HepG2 (cell line): Measurements from ENCODE around the gene CDK9. TPM values are rescaled to one million over a fixed set of nuclear protein-coding genes. Genes with fewer than 3 reads are reported as not detected.
A peak's percentile ranks its signal among the peaks of the same experiment; 100 is the strongest.

Source experiments
- EZH2 ChIP-seq: conservative IDR thresholded peaks from 2 replicates; pipeline ENCODE4 v1.6.1; 2012; ENCODE audit warnings: mild to moderate bottlenecking, low read depth, low read length, moderate library complexity
- GTF3A ChIP-seq: sonication (generic); formaldehyde crosslinking; conservative IDR thresholded peaks from 2 replicates; pipeline ENCODE4 v1.4.0; 2020; ENCODE audit warnings: mild to moderate bottlenecking, missing genetic modification reagents
- HOXA5 ChIP-seq: sonication (generic); formaldehyde crosslinking; IDR thresholded peaks from 2 replicates; pipeline ENCODE4 v1.4.0; 2020; ENCODE audit warnings: missing genetic modification reagents
- KAT2B ChIP-seq: fragments of 150-350 bp; IDR thresholded peaks from 2 replicates; pipeline ENCODE4 v1.6.1; 2014; ENCODE audit warnings: low read depth, low read length, borderline replicate concordance
- NAIF1 ChIP-seq: sonication (generic); formaldehyde crosslinking; IDR thresholded peaks from 2 replicates; pipeline ENCODE4 v1.5.0; 2020; ENCODE audit warnings: mild to moderate bottlenecking, missing genetic modification reagents, borderline replicate concordance
- PAF1 ChIP-seq: IDR thresholded peaks from 2 replicates; pipeline ENCODE4 v1.6.1; 2016; ENCODE audit warnings: missing genetic modification reagents, missing compliant biosample characterization
- RBFOX2 ChIP-seq: fragments of 200-400 bp; formaldehyde crosslinking; IDR thresholded peaks from 2 replicates; pipeline ENCODE4 v1.6.1; 2017; ENCODE audit warnings: low read depth, mild to moderate bottlenecking, low read length
- RNF2 ChIP-seq: fragments of 450-650 bp; conservative IDR thresholded peaks from 2 replicates; pipeline ENCODE4 v1.6.1; 2016; ENCODE audit warnings: low read depth
- SPEN ChIP-seq: sonication (generic); formaldehyde crosslinking; IDR thresholded peaks from 2 replicates; pipeline ENCODE4 v1.5.1; 2020; ENCODE audit warnings: low read depth, mild to moderate bottlenecking, missing genetic modification reagents
- THAP11 ChIP-seq: IDR thresholded peaks from 2 replicates; pipeline ENCODE4 v1.6.1; 2016; ENCODE audit warnings: missing biosample characterization, missing genetic modification reagents
- ZMAT3 ChIP-seq: sonication (generic); formaldehyde crosslinking; conservative IDR thresholded peaks from 2 replicates; pipeline ENCODE4 v1.7.0; 2021; ENCODE audit warnings: missing genetic modification reagents
- ZNF335 ChIP-seq: sonication (generic); formaldehyde crosslinking; IDR thresholded peaks from 2 replicates; pipeline ENCODE4 v1.4.0; 2020; ENCODE audit warnings: missing genetic modification reagents
- ZNF644 ChIP-seq: IDR thresholded peaks from 2 replicates; pipeline ENCODE4 v1.6.1; 2016; ENCODE audit warnings: low read depth
- ZNF709 ChIP-seq: sonication (generic); formaldehyde crosslinking; IDR thresholded peaks from 2 replicates; pipeline ENCODE4 v1.5.0; 2020; ENCODE audit warnings: mild to moderate bottlenecking, missing genetic modification reagents
- ZNF713 ChIP-seq: sonication (generic); formaldehyde crosslinking; IDR thresholded peaks from 2 replicates; pipeline ENCODE4 v1.4.0; 2020; ENCODE audit warnings: mild to moderate bottlenecking, missing genetic modification reagents
- ZSCAN30 ChIP-seq: sonication (generic); formaldehyde crosslinking; IDR thresholded peaks from 2 replicates; pipeline ENCODE4 v1.5.0; 2020; ENCODE audit warnings: mild to moderate bottlenecking, missing genetic modification reagents
- polyA plus RNA-seq, 8 experiments: library from polyadenylated mRNA; depleted of rRNA in 3 of 8; stranded (reverse) in 7 of 8; unstranded in 1 of 8; fragments of >200 nt; fragmentation: Illumina TruSeq in 4 of 8; extraction: Trizol in 4 of 8; gene quantifications; 2 replicates each; pipeline versions ENCODE4 v1.2.1 to v1.2.3, GENCODE V29; 2011 to 2016; ENCODE audit warnings: low read depth in 4 of 8, missing spikeins in 1 of 8, mixed read lengths in 1 of 8; ENCODE audit not compliant: insufficient read depth in 1 of 8
- total RNA-seq, 5 experiments: library from RNA; depleted of rRNA; stranded (reverse); fragments of >200 nt; fragmentation: Illumina TruSeq; extraction: Trizol; gene quantifications; 2 replicates each; pipeline ENCODE4 v1.2.3, GENCODE V29; 2016; ENCODE audit warnings: low read depth in 1 of 5
- TF ChIP-seq, protein P1 (sequence below): sonication (generic); formaldehyde crosslinking; IDR thresholded peaks from 2 replicates; pipeline ENCODE4 v1.4.0; 2020; ENCODE audit warnings: missing genetic modification reagents
- TF ChIP-seq, protein P2 (sequence below): IDR thresholded peaks from 2 replicates; pipeline ENCODE4 v1.6.1; 2012; ENCODE audit warnings: inconsistent platforms
- TF ChIP-seq, protein P3 (sequence below): sonication (generic); formaldehyde crosslinking; IDR thresholded peaks from 2 replicates; pipeline ENCODE4 v1.4.0; 2020; ENCODE audit warnings: mild to moderate bottlenecking, missing genetic modification reagents
- TF ChIP-seq, protein P4 (sequence below): sonication (generic); formaldehyde crosslinking; IDR thresholded peaks from 2 replicates; pipeline ENCODE4 v1.5.0; 2020; ENCODE audit warnings: missing genetic modification reagents
- TF ChIP-seq, protein P5 (sequence below): sonication (generic); formaldehyde crosslinking; IDR thresholded peaks from 2 replicates; pipeline ENCODE4 v1.5.1; 2020; ENCODE audit warnings: mild to moderate bottlenecking, missing genetic modification reagents, moderate library complexity

Gene CDK9
- total and polyA plus RNA-seq, 2 of the 13 experiments (the other 11 are each of a cell fraction or from before 2014, with no cell fraction given): 16.8 to 21.5 TPM

DNA sequence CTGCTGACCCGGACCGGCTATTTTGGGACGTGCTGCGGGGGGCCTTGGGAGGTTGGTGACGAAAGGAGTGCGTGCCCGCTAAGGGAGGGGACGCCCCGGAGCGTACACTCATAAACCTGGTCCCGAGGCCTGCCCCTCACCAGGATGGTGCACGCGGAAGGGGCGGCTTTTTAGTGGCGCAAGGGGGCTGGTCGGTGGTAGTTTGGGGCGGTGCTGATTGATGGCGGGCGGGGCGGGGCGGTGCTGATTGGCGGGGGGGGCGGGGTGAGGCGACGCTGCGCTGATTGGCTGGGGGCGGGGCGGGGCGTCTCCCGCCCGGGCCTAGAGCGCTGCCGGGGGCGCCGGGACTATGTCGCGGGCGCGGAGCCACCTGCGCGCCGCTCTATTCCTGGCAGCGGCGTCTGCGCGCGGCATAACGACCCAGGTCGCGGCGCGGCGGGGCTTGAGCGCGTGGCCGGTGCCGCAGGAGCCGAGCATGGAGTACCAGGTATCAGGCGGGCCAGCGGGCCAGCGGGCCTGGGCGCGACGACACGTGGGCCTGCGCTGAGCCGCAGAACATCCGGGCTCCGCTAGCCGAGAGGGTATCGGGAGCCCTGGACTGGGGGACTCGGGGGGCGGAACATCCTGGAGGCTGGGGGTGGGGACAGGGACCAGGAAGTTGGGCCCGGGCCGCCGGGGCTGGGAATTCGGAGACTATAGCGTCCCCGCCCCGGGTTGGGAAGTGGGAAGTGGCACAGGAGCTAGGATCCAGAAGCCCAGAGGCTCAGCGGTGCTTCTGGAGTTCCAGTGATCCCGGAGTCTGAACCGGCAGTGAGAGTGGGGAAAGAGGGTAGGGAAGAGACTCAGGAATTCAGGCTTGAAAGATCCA is 17.0 kb downstream of the CDK9 start, which contains the start of gene FPGS (continued):
- TF ChIP-seq, protein P1, sequence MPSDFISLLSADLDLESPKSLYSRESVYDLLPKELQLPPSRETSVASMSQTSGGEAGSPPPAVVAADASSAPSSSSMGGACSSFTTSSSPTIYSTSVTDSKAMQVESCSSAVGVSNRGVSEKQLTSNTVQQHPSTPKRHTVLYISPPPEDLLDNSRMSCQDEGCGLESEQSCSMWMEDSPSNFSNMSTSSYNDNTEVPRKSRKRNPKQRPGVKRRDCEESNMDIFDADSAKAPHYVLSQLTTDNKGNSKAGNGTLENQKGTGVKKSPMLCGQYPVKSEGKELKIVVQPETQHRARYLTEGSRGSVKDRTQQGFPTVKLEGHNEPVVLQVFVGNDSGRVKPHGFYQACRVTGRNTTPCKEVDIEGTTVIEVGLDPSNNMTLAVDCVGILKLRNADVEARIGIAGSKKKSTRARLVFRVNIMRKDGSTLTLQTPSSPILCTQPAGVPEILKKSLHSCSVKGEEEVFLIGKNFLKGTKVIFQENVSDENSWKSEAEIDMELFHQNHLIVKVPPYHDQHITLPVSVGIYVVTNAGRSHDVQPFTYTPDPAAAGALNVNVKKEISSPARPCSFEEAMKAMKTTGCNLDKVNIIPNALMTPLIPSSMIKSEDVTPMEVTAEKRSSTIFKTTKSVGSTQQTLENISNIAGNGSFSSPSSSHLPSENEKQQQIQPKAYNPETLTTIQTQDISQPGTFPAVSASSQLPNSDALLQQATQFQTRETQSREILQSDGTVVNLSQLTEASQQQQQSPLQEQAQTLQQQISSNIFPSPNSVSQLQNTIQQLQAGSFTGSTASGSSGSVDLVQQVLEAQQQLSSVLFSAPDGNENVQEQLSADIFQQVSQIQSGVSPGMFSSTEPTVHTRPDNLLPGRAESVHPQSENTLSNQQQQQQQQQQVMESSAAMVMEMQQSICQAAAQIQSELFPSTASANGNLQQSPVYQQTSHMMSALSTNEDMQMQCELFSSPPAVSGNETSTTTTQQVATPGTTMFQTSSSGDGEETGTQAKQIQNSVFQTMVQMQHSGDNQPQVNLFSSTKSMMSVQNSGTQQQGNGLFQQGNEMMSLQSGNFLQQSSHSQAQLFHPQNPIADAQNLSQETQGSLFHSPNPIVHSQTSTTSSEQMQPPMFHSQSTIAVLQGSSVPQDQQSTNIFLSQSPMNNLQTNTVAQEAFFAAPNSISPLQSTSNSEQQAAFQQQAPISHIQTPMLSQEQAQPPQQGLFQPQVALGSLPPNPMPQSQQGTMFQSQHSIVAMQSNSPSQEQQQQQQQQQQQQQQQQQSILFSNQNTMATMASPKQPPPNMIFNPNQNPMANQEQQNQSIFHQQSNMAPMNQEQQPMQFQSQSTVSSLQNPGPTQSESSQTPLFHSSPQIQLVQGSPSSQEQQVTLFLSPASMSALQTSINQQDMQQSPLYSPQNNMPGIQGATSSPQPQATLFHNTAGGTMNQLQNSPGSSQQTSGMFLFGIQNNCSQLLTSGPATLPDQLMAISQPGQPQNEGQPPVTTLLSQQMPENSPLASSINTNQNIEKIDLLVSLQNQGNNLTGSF (CRISPR knock-in tag): 0 out of 2 replicates have a peak, but pooled peaks have one; percentile 29
- TF ChIP-seq EZH2: no peak
- no peak for TF ChIP-seq ZNF644 (CRISPR knock-in tag)
- TF ChIP-seq ZMAT3: no peak
- TF ChIP-seq THAP11 (CRISPR knock-in tag): peak; percentile 85
- TF ChIP-seq RNF2: peak; percentile 69; the same call in 1 of the 2 replicates
- TF ChIP-seq, protein P2, sequence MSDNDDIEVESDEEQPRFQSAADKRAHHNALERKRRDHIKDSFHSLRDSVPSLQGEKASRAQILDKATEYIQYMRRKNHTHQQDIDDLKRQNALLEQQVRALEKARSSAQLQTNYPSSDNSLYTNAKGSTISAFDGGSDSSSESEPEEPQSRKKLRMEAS: peak; percentile 98
- TF ChIP-seq RBFOX2: peak; percentile 94
- TF ChIP-seq, protein P3, sequence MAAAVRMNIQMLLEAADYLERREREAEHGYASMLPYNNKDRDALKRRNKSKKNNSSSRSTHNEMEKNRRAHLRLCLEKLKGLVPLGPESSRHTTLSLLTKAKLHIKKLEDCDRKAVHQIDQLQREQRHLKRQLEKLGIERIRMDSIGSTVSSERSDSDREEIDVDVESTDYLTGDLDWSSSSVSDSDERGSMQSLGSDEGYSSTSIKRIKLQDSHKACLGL: peak; percentile 97
- TF ChIP-seq KAT2B: no peak
- no peak for TF ChIP-seq PAF1
- TF ChIP-seq ZNF713 (CRISPR knock-in tag): no peak
- TF ChIP-seq ZNF335 (CRISPR knock-in tag): no peak
- no peak for TF ChIP-seq ZNF709 (CRISPR knock-in tag)
- TF ChIP-seq, protein P4, sequence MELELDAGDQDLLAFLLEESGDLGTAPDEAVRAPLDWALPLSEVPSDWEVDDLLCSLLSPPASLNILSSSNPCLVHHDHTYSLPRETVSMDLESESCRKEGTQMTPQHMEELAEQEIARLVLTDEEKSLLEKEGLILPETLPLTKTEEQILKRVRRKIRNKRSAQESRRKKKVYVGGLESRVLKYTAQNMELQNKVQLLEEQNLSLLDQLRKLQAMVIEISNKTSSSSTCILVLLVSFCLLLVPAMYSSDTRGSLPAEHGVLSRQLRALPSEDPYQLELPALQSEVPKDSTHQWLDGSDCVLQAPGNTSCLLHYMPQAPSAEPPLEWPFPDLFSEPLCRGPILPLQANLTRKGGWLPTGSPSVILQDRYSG (CRISPR knock-in tag): no peak
- peak; percentile 95 for TF ChIP-seq SPEN (CRISPR knock-in tag)
- no peak; the same call in 1 of the 2 replicates for TF ChIP-seq HOXA5 (CRISPR knock-in tag)
- TF ChIP-seq ZSCAN30 (CRISPR knock-in tag): no peak
- TF ChIP-seq, protein P5, sequence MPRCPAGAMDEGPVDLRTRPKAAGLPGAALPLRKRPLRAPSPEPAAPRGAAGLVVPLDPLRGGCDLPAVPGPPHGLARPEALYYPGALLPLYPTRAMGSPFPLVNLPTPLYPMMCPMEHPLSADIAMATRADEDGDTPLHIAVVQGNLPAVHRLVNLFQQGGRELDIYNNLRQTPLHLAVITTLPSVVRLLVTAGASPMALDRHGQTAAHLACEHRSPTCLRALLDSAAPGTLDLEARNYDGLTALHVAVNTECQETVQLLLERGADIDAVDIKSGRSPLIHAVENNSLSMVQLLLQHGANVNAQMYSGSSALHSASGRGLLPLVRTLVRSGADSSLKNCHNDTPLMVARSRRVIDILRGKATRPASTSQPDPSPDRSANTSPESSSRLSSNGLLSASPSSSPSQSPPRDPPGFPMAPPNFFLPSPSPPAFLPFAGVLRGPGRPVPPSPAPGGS (CRISPR knock-in tag): peak; percentile 47; the same call in 1 of the 2 replicates
- no peak; the same call in 1 of the 2 replicates for TF ChIP-seq GTF3A
- TF ChIP-seq NAIF1 (CRISPR knock-in tag): no peak
